ENCODE measurements around the gene DNAH14. TPM values are rescaled to one million over a fixed set of nuclear protein-coding genes. Genes with fewer than 3 reads are reported as not detected.

Gene DNAH14
- total and polyA plus RNA-seq, 10 of the 15 experiments (the other 5 are each of a cell fraction or from before 2014, with no cell fraction given): 2.0 to 7.9 (median 4.8) TPM

- H3K9me3 ChIP-seq (replicated peaks; ENCODE audit: control insufficient read depth, insufficient read depth, low read length): peaks cover 1% of the 10 kb centered on the region; the same call in 2 of the 3 replicates
- SMC1A ChIA-PET (ENCODE audit: uncharacterized antibody, unreplicated experiment): no interaction called here
- H3K4me2 ChIP-seq (ENCODE audit: control insufficient read depth, insufficient read depth): no peak overlapping the region
- TF ChIP-seq MLLT1 (IDR thresholded peaks at IDR 0.05): no peak
- POLR2A ChIA-PET: no interaction called here
- FAIRE-seq (no peak), ATAC-seq (no peak), DNase-seq (ENCODE audit: low read depth, low spot score) (no peak)
- H3K27ac ChIP-seq (ENCODE audit: control insufficient read depth, insufficient read depth): no peak overlapping the region
- 73% methylated on average over 4 of the region's 4 CpGs for WGBS (ENCODE audit: insufficient coverage, insufficient replicate concordance, low lambda C conversion rate, missing lambda C conversion rate)
- no peak overlapping the region for H2AFZ ChIP-seq (ENCODE audit: control insufficient read depth, low read depth, low read length)
- H3K36me3 ChIP-seq (ENCODE audit: control insufficient read depth in 2 of 2, insufficient read depth in 2 of 2, low read length in 1 of 2): no peaks in the 10 kb centered on the region
- no peaks in the 10 kb centered on the region for H3K27me3 ChIP-seq (replicated peaks in 1 of 2; ENCODE audit: control insufficient read depth in 2 of 2, insufficient read depth in 2 of 2, low read length in 1 of 2)
- in situ Hi-C loops (cut with MboI) (no loop called here), intact Hi-C loops (cut with micrococcal nuclease; ENCODE audit: unreplicated experiment) (no loop called here)
- no TSS peak for BruUV-seq (replicated peaks)
- no peaks in the 10 kb centered on the region for H4K20me1 ChIP-seq (ENCODE audit: control insufficient read depth, insufficient read depth)
- RAD21 ChIA-PET (ENCODE audit: unreplicated experiment): no interaction called here
- no peak overlapping the region for H3K4me3 ChIP-seq
- no peak overlapping the region for H3K9ac ChIP-seq (ENCODE audit: control insufficient read depth, insufficient read depth, low read length)
- H3K79me2 ChIP-seq (ENCODE audit: control insufficient read depth, insufficient read depth, low read length): no peaks in the 10 kb centered on the region
- CTCF ChIA-PET: no interaction called here
- H3K4me1 ChIP-seq (ENCODE audit: control insufficient read depth, insufficient read depth, low read length): no peaks in the 10 kb centered on the region
These were observed 9.2 kb downstream of the DNAH14 start for GRCh38 chr1:224938652-224939051.

- CTCF ChIA-PET: no interaction called here
- DNase-seq (ENCODE audit: low read depth, low spot score) (no peak), FAIRE-seq (no peak), ATAC-seq (peak; percentile 56)
- H3K79me2 ChIP-seq (ENCODE audit: control insufficient read depth, insufficient read depth, low read length): no peaks in the 10 kb centered on the region
- intact Hi-C loops (cut with micrococcal nuclease; ENCODE audit: unreplicated experiment) (no loop called here), in situ Hi-C loops (cut with MboI) (no loop called here)
- RAD21 ChIA-PET (ENCODE audit: unreplicated experiment): interaction anchor here (1.0 kb wide), 1 partner anchor 17 kb away, joined by 3 read pairs; no protein-coding TSS in a partner anchor
- no peak overlapping the region for H3K4me2 ChIP-seq (ENCODE audit: control insufficient read depth, insufficient read depth)
- no peak overlapping the region for H3K9ac ChIP-seq (ENCODE audit: control insufficient read depth, insufficient read depth, low read length)
- no TSS peak for BruUV-seq (replicated peaks)
- no peak overlapping the region for H2AFZ ChIP-seq (ENCODE audit: control insufficient read depth, low read depth, low read length)
- H3K27me3 ChIP-seq (replicated peaks in 1 of 2; ENCODE audit: control insufficient read depth in 2 of 2, insufficient read depth in 2 of 2, low read length in 1 of 2): no peaks in the 10 kb centered on the region
- H3K4me3 ChIP-seq: no peak overlapping the region
- H4K20me1 ChIP-seq (ENCODE audit: control insufficient read depth, insufficient read depth): no peaks in the 10 kb centered on the region
- no peaks in the 10 kb centered on the region for H3K36me3 ChIP-seq (ENCODE audit: control insufficient read depth in 2 of 2, insufficient read depth in 2 of 2, low read length in 1 of 2)
- POLR2A ChIA-PET: no interaction called here
- SMC1A ChIA-PET (ENCODE audit: uncharacterized antibody, unreplicated experiment): interaction anchor here (0.9 kb wide), 1 partner anchor 17 kb away, joined by 3 read pairs; no protein-coding TSS in a partner anchor
- H3K4me1 ChIP-seq (ENCODE audit: control insufficient read depth, insufficient read depth, low read length): no peaks in the 10 kb centered on the region
- H3K9me3 ChIP-seq (replicated peaks; ENCODE audit: control insufficient read depth, insufficient read depth, low read length): no peaks in the 10 kb centered on the region; the same call in 1 of the 3 replicates
- H3K27ac ChIP-seq (ENCODE audit: control insufficient read depth, insufficient read depth): no peak overlapping the region
- no peak for TF ChIP-seq ZBTB4 (CRISPR knock-in tag; IDR thresholded peaks at IDR 0.05)
- no peak for TF ChIP-seq ATF2 (IDR thresholded peaks at IDR 0.05; ENCODE audit: low read length)
- no peak for TF ChIP-seq CEBPZ (IDR thresholded peaks at IDR 0.05; ENCODE audit: low read depth, low read length)
- TF ChIP-seq MEF2A (IDR thresholded peaks at IDR 0.05; ENCODE audit: insufficient read depth, low read depth, low read length): no peak
These were observed 10.5 kb downstream of the DNAH14 start for GRCh38 chr1:224939844-224940425.

All from GM12878 (cell line).